Gastrocnemius medialis (tissue), 4 donors: ENCODE data around the gene PDZRN3. TPM values are rescaled to one million over a fixed set of nuclear protein-coding genes. Genes with fewer than 3 reads are reported as not detected.
A peak's percentile ranks its signal among the peaks of the same experiment; 100 is the strongest.

ENCODE experiments used
- ATAC-seq, 2 donors: fragments of 150-250 bp; one replicate each; pipeline ENCODE4 v1.9.1; 2016
- DNase-seq, 2 donors: peaks; one replicate each; pipeline ENCODE4 v3.0.0-alpha.2; 2019
- H3K27ac ChIP-seq, 4 donors: fragments of 200-600 bp; sonication (generic); 1 replicate in 1 of 4; 2 replicates in 3 of 4; pipeline ENCODE4 v1.5.1; 2016 to 2018; ENCODE audit warnings: mild to moderate bottlenecking in 2 of 4, moderate library complexity in 1 of 4
- H3K27me3 ChIP-seq, 3 donors: fragments of 200-600 bp; sonication (generic) in 2 of 3; 1 replicate in 1 of 3; 2 replicates in 2 of 3; pipeline versions ENCODE4 v1.5.1 to v1.6.0; 2016 to 2019; ENCODE audit warnings: mild to moderate bottlenecking in 1 of 3, moderate library complexity in 1 of 3
- H3K36me3 ChIP-seq, 2 donors: fragments of 200-600 bp; sonication (generic) in 1 of 2; one replicate each; pipeline ENCODE4 v1.5.1; 2017 to 2018
- H3K4me1 ChIP-seq, 2 donors: fragments of 200-600 bp; sonication (generic) in 1 of 2; one replicate each; pipeline ENCODE4 v1.5.1; 2016 to 2017; ENCODE audit warnings: mild to moderate bottlenecking in 2 of 2
- H3K4me3 ChIP-seq, 4 donors: fragments of 200-600 bp; sonication (generic) in 3 of 4; 1 replicate in 1 of 4; 2 replicates in 3 of 4; pipeline ENCODE4 v1.5.1; 2016 to 2019; ENCODE audit warnings: mild to moderate bottlenecking in 2 of 4
- H3K9me3 ChIP-seq, 3 donors: fragments of 200-600 bp; sonication (generic) in 2 of 3; 1 replicate in 1 of 3; 2 replicates in 2 of 3; pipeline ENCODE4 v1.5.1; 2016 to 2019
- POLR2A ChIP-seq, 2 donors: fragments of 450-650 bp; IDR thresholded peaks; one replicate each; pipeline ENCODE4 v1.6.1; 2017; ENCODE audit warnings: antibody characterized with exemption in 2 of 2, mild to moderate bottlenecking in 2 of 2, moderate library complexity in 2 of 2
- in situ Hi-C, 4 donors: fragments of 200-750 bp; cut with MboI; loops; one replicate each; pipeline versions ENCODE4 v1.15.0 to v1.8.0; 2017; ENCODE audit warnings: low sequenced_read_pairs in 4 of 4
- intact Hi-C: fragments of 100-400 bp; cut with DNase I; formaldehyde crosslinking; loops from one replicate; pipeline ENCODE4 v1.15.1; 2023; ENCODE audit warnings: low total_unique reads
- total RNA-seq, 4 donors: library from RNA; depleted of rRNA; stranded (reverse); fragments of >200 nt; gene quantifications; one replicate each; pipeline versions ENCODE4 v1.1.0 to v1.2.3, GENCODE V29; 2016
- TF ChIP-seq, protein P1 (sequence below), 5 experiments: fragments of 450-650 bp in 3 of 5; fragments of 200-600 bp in 2 of 5; sonication (generic) in 2 of 5; IDR thresholded peaks in 4 of 5; conservative IDR thresholded peaks in 1 of 5; 1 replicate in 4 of 5; 2 replicates in 1 of 5; pipeline ENCODE4 v1.5.1; 2016 to 2019; ENCODE audit warnings: antibody characterized with exemption in 5 of 5, mild to moderate bottlenecking in 3 of 5, moderate library complexity in 3 of 5

PDZRN3 gene
- total RNA-seq, 4 donors from 2014 or later: 9.1 to 30.3 (median 24.7) TPM

DNA sequence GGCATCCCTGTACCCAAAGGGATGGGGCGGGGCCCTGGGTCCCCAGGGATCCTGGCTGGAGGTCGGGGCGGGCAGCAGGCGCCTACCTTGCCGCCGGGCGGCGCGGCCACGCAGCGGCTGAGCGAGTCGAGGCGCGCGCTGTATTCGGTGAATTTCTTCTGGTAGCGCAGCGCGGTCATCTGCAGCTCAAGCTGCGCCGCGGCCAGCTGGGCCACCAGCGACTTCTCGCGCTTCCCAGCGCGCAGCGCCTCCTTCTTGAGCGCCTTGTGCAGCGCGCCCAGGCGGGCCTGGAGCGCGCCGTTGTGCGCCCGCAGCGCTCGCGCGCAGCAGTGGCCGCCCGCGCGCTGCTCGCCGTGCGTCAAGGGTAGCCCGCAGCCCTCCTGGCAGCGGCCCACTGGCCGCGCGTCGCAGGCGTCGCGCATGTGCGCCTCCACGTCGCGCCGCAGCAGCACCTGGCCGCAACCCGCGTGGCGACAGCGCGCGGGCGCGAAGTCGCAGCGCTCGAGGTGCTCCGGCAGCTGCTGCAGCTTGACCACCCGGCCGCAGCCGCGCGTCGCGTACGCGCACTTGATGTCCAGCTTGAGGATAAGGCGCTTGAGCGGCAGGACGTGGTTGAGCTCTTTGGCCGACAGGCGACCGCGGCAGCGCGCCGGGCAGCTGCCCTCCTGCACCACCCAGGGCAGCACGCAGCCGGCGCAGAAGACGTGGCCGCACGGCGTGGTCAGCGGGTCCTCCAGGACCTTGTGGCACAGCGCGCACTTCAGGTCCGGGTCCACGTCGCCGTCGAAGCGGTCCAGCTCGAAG lies 522 bp downstream of the PDZRN3 start:
- H3K27ac ChIP-seq: peak overlapping the region; percentile 89 to 94 (median 92)
- no peaks in the 10 kb centered on the region for H3K27me3 ChIP-seq
- in situ Hi-C loops: loop anchor here in 2 of 4 donors (10.0 kb wide), 1 partner anchor 221 kb away; no protein-coding TSS in a partner anchor
- H3K36me3 ChIP-seq: no peaks in the 10 kb centered on the region
- H3K4me1 ChIP-seq: peaks cover 42 to 63% of the 10 kb centered on the region in 2 donors
- ATAC-seq (peak; percentile 45 to 59), DNase-seq (peak; percentile 49 to 74)
- intact Hi-C loops: loop anchor here (2.0 to 10.0 kb wide), 4 partner anchors 107 to 1179 kb away; partner anchors contain the start of gene RYBP
- peak overlapping the region; percentile 71 to 93 (median 78) for H3K4me3 ChIP-seq
- TF ChIP-seq, protein P1, sequence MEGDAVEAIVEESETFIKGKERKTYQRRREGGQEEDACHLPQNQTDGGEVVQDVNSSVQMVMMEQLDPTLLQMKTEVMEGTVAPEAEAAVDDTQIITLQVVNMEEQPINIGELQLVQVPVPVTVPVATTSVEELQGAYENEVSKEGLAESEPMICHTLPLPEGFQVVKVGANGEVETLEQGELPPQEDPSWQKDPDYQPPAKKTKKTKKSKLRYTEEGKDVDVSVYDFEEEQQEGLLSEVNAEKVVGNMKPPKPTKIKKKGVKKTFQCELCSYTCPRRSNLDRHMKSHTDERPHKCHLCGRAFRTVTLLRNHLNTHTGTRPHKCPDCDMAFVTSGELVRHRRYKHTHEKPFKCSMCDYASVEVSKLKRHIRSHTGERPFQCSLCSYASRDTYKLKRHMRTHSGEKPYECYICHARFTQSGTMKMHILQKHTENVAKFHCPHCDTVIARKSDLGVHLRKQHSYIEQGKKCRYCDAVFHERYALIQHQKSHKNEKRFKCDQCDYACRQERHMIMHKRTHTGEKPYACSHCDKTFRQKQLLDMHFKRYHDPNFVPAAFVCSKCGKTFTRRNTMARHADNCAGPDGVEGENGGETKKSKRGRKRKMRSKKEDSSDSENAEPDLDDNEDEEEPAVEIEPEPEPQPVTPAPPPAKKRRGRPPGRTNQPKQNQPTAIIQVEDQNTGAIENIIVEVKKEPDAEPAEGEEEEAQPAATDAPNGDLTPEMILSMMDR (IDR thresholded peaks at IDR 0.05 in 4 of 5, conservative IDR thresholded peaks at IDR 0.05 in 1 of 5): peak; percentile 24 to 46 (median 38)
- TF ChIP-seq POLR2A (IDR thresholded peaks at IDR 0.05): peak in 1 of 2 donors; percentile 14
- no peaks in the 10 kb centered on the region for H3K9me3 ChIP-seq

GRCh38 chr3:73623346-73623745 lies 1.4 kb downstream of the PDZRN3 start:
- TF ChIP-seq POLR2A (IDR thresholded peaks at IDR 0.05): no peak
- TF ChIP-seq, protein P1 (IDR thresholded peaks at IDR 0.05 in 4 of 5, conservative IDR thresholded peaks at IDR 0.05 in 1 of 5): no peak
- DNase-seq: no peak

GRCh38 chr3:73622091-73622805 lies 2.5 kb downstream of the PDZRN3 start:
- H3K4me1 ChIP-seq: peaks cover 60 to 78% of the 10 kb centered on the region in 2 donors
- peak; percentile 37 to 70 for DNase-seq

More at GRCh38 chr3:73623346-73623745, 1.4 kb downstream of the PDZRN3 start:
- no peaks in the 10 kb centered on the region for H3K27me3 ChIP-seq
- H3K4me1 ChIP-seq: peaks cover 51 to 71% of the 10 kb centered on the region in 2 donors
- intact Hi-C loops (loop anchor here (5.0 to 10.0 kb wide), 2 partner anchors 184 to 1179 kb away; partner anchors contain the start of gene RYBP), in situ Hi-C loops (loop anchor here in 2 of 4 donors (10.0 kb wide), 1 partner anchor 221 kb away; no protein-coding TSS in a partner anchor)
- no peak for ATAC-seq
- no peaks in the 10 kb centered on the region for H3K9me3 ChIP-seq
- peak overlapping the region; percentile 89 to 94 (median 92) for H3K27ac ChIP-seq
- peak overlapping the region; percentile 64 to 93 (median 74) for H3K4me3 ChIP-seq
- H3K36me3 ChIP-seq: no peaks in the 10 kb centered on the region

DNA sequence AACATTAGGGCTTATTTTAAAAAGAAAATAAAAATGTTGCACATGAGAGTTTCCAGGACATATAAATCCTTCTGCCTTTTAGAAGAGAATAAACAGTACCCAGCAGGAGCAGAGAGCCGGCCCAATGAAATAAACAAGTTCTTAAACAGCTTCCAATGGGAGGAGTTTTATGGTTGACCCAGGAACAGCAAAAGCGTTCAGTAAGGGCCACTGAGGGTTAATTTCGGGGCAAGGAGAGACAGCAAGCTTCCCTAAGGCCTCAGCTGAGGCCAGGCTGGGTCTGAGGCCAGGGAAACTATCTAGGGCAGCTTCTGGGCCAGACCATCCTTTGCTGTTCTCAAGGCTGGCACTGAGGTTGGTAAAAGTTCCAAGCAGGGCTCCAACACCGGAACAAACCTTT lies 3.4 kb downstream of the PDZRN3 start:
- Histone ChIP-seq H3K4me3 (peak overlapping the region; percentile 44 to 93 (median 68)), H3K9me3 (no peaks in the 10 kb centered on the region), H3K36me3 (no peaks in the 10 kb centered on the region), H3K4me1 (peaks cover 68 to 80% of the 10 kb centered on the region in 2 donors), H3K27ac (peak overlapping the region; percentile 89 to 94 (median 92)), H3K27me3 (no peaks in the 10 kb centered on the region)
- TF ChIP-seq, protein P1 (IDR thresholded peaks at IDR 0.05 in 4 of 5, conservative IDR thresholded peaks at IDR 0.05 in 1 of 5): no peak
- DNase-seq: peak; percentile 32 to 49
- peak; percentile 16 to 24 for ATAC-seq
- in situ Hi-C loops (loop anchor here in 2 of 4 donors (10.0 kb wide), 1 partner anchor 223 kb away; no protein-coding TSS in a partner anchor), intact Hi-C loops (loop anchor here (5.0 to 10.0 kb wide), 2 partner anchors 186 to 1177 kb away; partner anchors contain the start of gene RYBP)

More at GRCh38 chr3:73622091-73622805, 2.5 kb downstream of the PDZRN3 start:
- Histone ChIP-seq H3K36me3 (no peaks in the 10 kb centered on the region), H3K27me3 (no peaks in the 10 kb centered on the region), H3K27ac (peak overlapping the region; percentile 89 to 94 (median 92)), H3K9me3 (no peaks in the 10 kb centered on the region), H3K4me3 (peak overlapping the region; percentile 64 to 93 (median 74))
- peak; percentile 18 to 32 for ATAC-seq
- in situ Hi-C loops: loop anchor here in 2 of 4 donors (10.0 kb wide), 1 partner anchor 223 kb away; no protein-coding TSS in a partner anchor
- intact Hi-C loops: loop anchor here (5.0 to 10.0 kb wide), 2 partner anchors 185 to 1177 kb away; partner anchors contain the start of gene RYBP
- TF ChIP-seq, protein P1 (IDR thresholded peaks at IDR 0.05 in 4 of 5, conservative IDR thresholded peaks at IDR 0.05 in 1 of 5): no peak
- peak in 1 of 2 donors; percentile 29 for TF ChIP-seq POLR2A (IDR thresholded peaks at IDR 0.05)
